A549 (cell line): Measurements from ENCODE around the gene SERPINF2. TPM values are rescaled to one million over a fixed set of nuclear protein-coding genes. Genes with fewer than 3 reads are reported as not detected.

ENCODE experiments used
- ATAC-seq, 2 experiments: fragments of 200-7000 bp in 1 of 2; fragments of >200 bp in 1 of 2; cut with Nextera tagmentation in 1 of 2; cut with Tn5 transposase in 1 of 2; 3 replicates each; pipeline versions ENCODE4 v1.8.0 to v1.9.1; 2018 to 2020; ENCODE audit warnings: mild to moderate bottlenecking in 1 of 2, moderate library complexity in 1 of 2
- CTCF ChIA-PET: fragments of 300-600 bp; sonication (Branson Sonifier 250); formaldehyde crosslinking; extraction: SDS; loops from one replicate; lab custom pipeline; 2021; ENCODE audit warnings: antibody characterized with exemption, inconsistent platforms; lab: Yijun Ruan, JAX
- POLR2A ChIA-PET: fragments of 350-600 bp; formaldehyde crosslinking; extraction: SDS; loops from one replicate; lab custom pipeline; 2021; ENCODE audit warnings: antibody characterized with exemption, inconsistent platforms; lab: Yijun Ruan, JAX
- DNase-seq, 2 experiments: peaks; one replicate each; pipeline versions ENCODE4 v3.0.0 to v3.0.0-alpha.2; 2011 to 2016; ENCODE audit warnings: low read depth in 1 of 2, low spot score in 1 of 2
- FAIRE-seq: peaks from 2 replicates; lab custom pipeline; 2011; peaks lifted over from hg19 to GRCh38; lab: Jason Lieb, UNC
- H3K27ac ChIP-seq, 2 experiments: fragments of >200 bp; sonication (Bioruptor Twin); formaldehyde crosslinking; 3 replicates each; pipeline ENCODE4 v1.5.1; 2016 to 2017
- H3K4me1 ChIP-seq: fragments of >200 bp; sonication (Bioruptor Twin); formaldehyde crosslinking; 3 replicates; pipeline ENCODE4 v1.6.1; 2016
- H3K4me2 ChIP-seq: fragments of >200 bp; sonication (Bioruptor Twin); formaldehyde crosslinking; 3 replicates; pipeline ENCODE4 v1.6.1; 2016
- H3K4me3 ChIP-seq: fragments of >200 bp; sonication (Bioruptor Twin); formaldehyde crosslinking; 3 replicates; pipeline ENCODE4 v1.5.1; 2016
- H3K9me3 ChIP-seq: fragments of >200 bp; sonication (Bioruptor Twin); formaldehyde crosslinking; 3 replicates; pipeline ENCODE4 v1.6.1; 2016
- BHLHE40 ChIP-seq: IDR thresholded peaks from 2 replicates; pipeline ENCODE4 v1.6.1; 2012; ENCODE audit warnings: low read depth, low read length, inconsistent platforms
- CBX2 ChIP-seq: fragments of 200-600 bp; sonication (generic); IDR thresholded peaks from 2 replicates; pipeline ENCODE4 v1.6.1; 2016; ENCODE audit warnings: low read depth, mild to moderate bottlenecking, borderline replicate concordance
- CEBPB ChIP-seq, 2 experiments: fragments of >200 bp in 1 of 2; sonication (Bioruptor Twin) in 1 of 2; formaldehyde crosslinking in 1 of 2; IDR thresholded peaks; 2 replicates each; pipeline ENCODE4 v1.6.1; 2012 to 2016
- CHD4 ChIP-seq: fragments of 200-600 bp; sonication (generic); IDR thresholded peaks from 2 replicates; pipeline ENCODE4 v1.6.1; 2016; ENCODE audit warnings: antibody characterized with exemption, mild to moderate bottlenecking, borderline replicate concordance
- EHF ChIP-seq: fragments of 250-450 bp; sonication (Bioruptor Pico); IDR thresholded peaks from 2 replicates; pipeline ENCODE4 v1.5.0; 2020; ENCODE audit warnings: mild to moderate bottlenecking
- ESRRA ChIP-seq: fragments of 150-350 bp; IDR thresholded peaks from 2 replicates; pipeline ENCODE4 v1.6.1; 2014; ENCODE audit warnings: mild to moderate bottlenecking, low read length, borderline replicate concordance
- HDAC2 ChIP-seq: fragments of 200-600 bp; sonication (generic); IDR thresholded peaks from 2 replicates; pipeline ENCODE4 v1.6.1; 2016
- HEYL ChIP-seq: fragments of 250-450 bp; sonication (Bioruptor Pico); IDR thresholded peaks from 2 replicates; pipeline ENCODE4 v1.8.0; 2021; ENCODE audit warnings: mild to moderate bottlenecking, moderate library complexity
- HOXB13 ChIP-seq: fragments of 250-450 bp; sonication (Bioruptor Pico); IDR thresholded peaks from 2 replicates; pipeline ENCODE4 v1.5.0; 2020; ENCODE audit warnings: low read depth, mild to moderate bottlenecking, moderate library complexity
- KDM1A ChIP-seq: fragments of 200-600 bp; sonication (generic); IDR thresholded peaks from 2 replicates; pipeline ENCODE4 v1.6.1; 2016; ENCODE audit warnings: low read depth, mild to moderate bottlenecking
- KDM5A ChIP-seq: fragments of 200-600 bp; sonication (generic); IDR thresholded peaks from 2 replicates; pipeline ENCODE4 v1.6.1; 2016; ENCODE audit warnings: antibody characterized with exemption, mild to moderate bottlenecking
- MAZ ChIP-seq: fragments of 150-350 bp; IDR thresholded peaks from 2 replicates; pipeline ENCODE4 v1.6.1; 2014; ENCODE audit warnings: antibody characterized with exemption, low read depth, low read length, borderline replicate concordance
- NR3C1 ChIP-seq: fragments of >200 bp; sonication (Bioruptor Twin); formaldehyde crosslinking; IDR thresholded peaks from 3 replicates; pipeline ENCODE4 v1.6.1; 2017
- PHF8 ChIP-seq: fragments of 200-600 bp; sonication (generic); IDR thresholded peaks from 2 replicates; pipeline ENCODE4 v1.6.1; 2016; ENCODE audit warnings: low read depth, mild to moderate bottlenecking, antibody characterized with exemption, moderate library complexity, borderline replicate concordance
- RAD21 ChIP-seq, 2 experiments: fragments of >200 bp in 1 of 2; sonication (Bioruptor Twin) in 1 of 2; formaldehyde crosslinking in 1 of 2; IDR thresholded peaks in 1 of 2; conservative IDR thresholded peaks in 1 of 2; 2 replicates in 1 of 2; 3 replicates in 1 of 2; pipeline ENCODE4 v1.6.1; 2012 to 2018; ENCODE audit warnings: inconsistent platforms in 1 of 2
- RCOR1 ChIP-seq: fragments of 150-350 bp; IDR thresholded peaks from 2 replicates; pipeline ENCODE4 v1.6.1; 2014; ENCODE audit warnings: antibody characterized with exemption, low read length, low read depth
- ZFP36 ChIP-seq: fragments of 450-650 bp; IDR thresholded peaks from 2 replicates; pipeline ENCODE4 v1.6.1; 2014; ENCODE audit warnings: borderline replicate concordance; ENCODE audit not compliant: partially characterized antibody
- ZNF302 ChIP-seq: fragments of 250-450 bp; sonication (Bioruptor Pico); IDR thresholded peaks from 2 replicates; pipeline ENCODE4 v1.9.0; 2021; ENCODE audit warnings: inconsistent platforms, mild to moderate bottlenecking, moderate library complexity
- WGBS: methylation state at CpG from one replicate; pipeline ENCODE4 v1.1.6; 2017; ENCODE audit errors: missing lambda C conversion rate; 5-methylcytosine and 5-hydroxymethylcytosine counted together
- polyA plus RNA-seq, 4 experiments: library from polyadenylated mRNA; depleted of rRNA in 3 of 4; stranded (reverse); fragments of >200 nt; fragmentation: RNase III in 1 of 4; extraction: RNeasy Plus Mini Kit Qiagen cat#74134 plus additional on column Dnase treatment in 1 of 4; gene quantifications; 2 replicates in 3 of 4; 3 replicates in 1 of 4; pipeline ENCODE4 v1.2.3, GENCODE V29; 2011 to 2017
- TF ChIP-seq, protein P1 (sequence below): fragments of >200 bp; sonication (Bioruptor Twin); formaldehyde crosslinking; IDR thresholded peaks from 3 replicates; pipeline ENCODE4 v1.6.1; 2016
- TF ChIP-seq, protein P2 (sequence below): fragments of 450-650 bp; IDR thresholded peaks from 2 replicates; pipeline ENCODE4 v1.6.1; 2014; ENCODE audit warnings: antibody characterized with exemption

SERPINF2 gene
- polyA plus RNA-seq, 2 of the 4 experiments (the other 2 are of a cell fraction), result 2.1 to 2.9 TPM

DNA sequence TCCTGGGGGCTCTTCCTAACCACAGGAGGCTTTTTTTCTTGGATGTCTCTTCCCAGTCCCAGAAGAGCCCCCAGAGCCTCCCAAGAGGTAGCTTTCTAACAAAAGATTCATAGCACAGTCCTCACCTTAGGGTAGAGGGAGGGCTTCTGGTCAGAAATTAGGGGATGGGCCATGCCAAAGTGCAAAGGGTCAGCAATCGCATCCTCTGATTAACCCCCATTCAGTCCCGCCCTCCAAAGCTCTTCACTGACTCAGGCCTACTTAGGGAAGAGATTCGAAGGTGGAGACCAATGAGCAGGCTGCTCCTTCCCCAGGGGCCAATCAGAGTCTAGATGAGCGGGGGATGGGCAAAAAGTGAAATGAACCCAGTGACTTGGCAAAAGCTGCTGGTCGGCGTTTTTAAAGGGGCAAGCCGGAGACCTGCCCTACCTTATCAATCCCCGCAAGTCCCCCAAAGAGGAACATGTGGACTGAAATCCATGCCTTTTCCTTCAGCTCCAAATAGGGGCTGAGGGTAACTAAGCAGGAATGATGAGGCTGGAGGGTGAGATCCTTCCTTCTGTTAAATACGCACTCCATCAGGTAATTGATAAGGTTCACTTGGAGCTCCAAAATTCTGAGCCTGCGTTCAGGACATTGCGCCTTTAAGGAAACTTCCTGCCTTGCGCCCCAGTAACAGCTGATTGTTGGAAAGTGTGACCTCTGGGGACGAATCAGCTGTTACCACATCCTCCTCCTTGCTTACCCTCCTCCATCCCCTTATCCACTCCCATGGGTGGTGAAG lies 25.6 kb upstream of the SERPINF2 start (continued):
- TF ChIP-seq CBX2, result no peak
- TF ChIP-seq BHLHE40, result peak; percentile 22; the same call in 1 of the 2 replicates
- TF ChIP-seq NR3C1, result no peak
- TF ChIP-seq ZNF302, result no peak
- peak; percentile 60; the same call in 1 of the 2 replicates for TF ChIP-seq ESRRA
- no peak for TF ChIP-seq CHD4
- peak; percentile 47; the same call in 1 of the 2 replicates for TF ChIP-seq MAZ
- TF ChIP-seq CEBPB (IDR thresholded peaks at IDR 0.05), result peak; percentile 14 to 75; a peak in 2 of 4 replicates
- TF ChIP-seq RCOR1, result no peak
- TF ChIP-seq HEYL (CRISPR knock-in tag), result no peak
- TF ChIP-seq KDM1A, result no peak
- TF ChIP-seq ZFP36, result no peak
- no peak for TF ChIP-seq RAD21 (conservative IDR thresholded peaks at IDR 0.05 in 1 of 2, IDR thresholded peaks at IDR 0.05 in 1 of 2)
- TF ChIP-seq, protein P1, sequence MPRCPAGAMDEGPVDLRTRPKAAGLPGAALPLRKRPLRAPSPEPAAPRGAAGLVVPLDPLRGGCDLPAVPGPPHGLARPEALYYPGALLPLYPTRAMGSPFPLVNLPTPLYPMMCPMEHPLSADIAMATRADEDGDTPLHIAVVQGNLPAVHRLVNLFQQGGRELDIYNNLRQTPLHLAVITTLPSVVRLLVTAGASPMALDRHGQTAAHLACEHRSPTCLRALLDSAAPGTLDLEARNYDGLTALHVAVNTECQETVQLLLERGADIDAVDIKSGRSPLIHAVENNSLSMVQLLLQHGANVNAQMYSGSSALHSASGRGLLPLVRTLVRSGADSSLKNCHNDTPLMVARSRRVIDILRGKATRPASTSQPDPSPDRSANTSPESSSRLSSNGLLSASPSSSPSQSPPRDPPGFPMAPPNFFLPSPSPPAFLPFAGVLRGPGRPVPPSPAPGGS, result peak; percentile 57; the same call in 2 of the 3 replicates
- peak; percentile 10; the same call in 1 of the 2 replicates for TF ChIP-seq PHF8

DNA sequence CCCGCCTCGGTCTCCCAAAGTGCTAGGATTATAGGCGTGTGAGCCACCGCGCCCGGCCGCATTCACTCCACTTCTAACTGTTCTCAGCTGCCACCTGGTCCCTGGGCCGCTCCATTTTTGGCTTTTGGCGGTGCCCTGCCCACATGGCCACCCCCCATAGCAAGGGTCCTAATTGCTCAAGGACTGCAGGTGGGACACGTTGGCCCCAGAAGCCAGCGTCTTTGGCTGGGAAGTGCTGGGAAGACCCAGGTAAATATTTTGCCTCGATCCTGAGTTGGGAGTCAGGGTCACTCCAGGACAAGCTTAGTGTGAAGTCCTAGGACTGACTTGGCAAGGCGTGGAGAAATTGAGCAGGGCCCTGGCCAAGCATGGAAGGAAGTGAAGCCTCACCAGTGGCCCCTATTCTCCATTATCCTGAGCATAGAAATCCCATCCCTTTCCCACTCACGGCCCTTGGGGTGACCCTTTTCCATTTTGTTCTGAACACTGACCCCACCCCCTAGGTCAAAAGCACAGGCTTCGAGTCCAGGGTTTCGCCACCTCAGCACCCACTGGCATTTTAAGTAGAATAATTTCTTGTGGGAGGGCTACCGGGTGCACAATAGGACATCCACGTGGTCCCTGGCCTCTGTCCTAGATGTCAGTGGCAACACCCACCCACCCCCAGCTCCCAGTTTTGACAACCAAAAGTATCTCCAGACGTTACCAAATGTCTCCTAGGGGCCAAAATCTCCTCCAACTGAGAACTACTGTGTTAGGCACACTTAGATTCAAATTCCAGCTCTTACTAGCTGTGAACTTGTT lies 24.1 kb upstream of the SERPINF2 start:
- no peak for DNase-seq
- TF ChIP-seq HOXB13 (peak; percentile 27; the same call in 1 of the 2 replicates), HDAC2 (no peak), KDM5A (no peak), EHF (CRISPR knock-in tag) (0 out of 2 replicates have a peak, but pooled peaks have one; percentile 33), ESRRA (no peak)
- TF ChIP-seq, protein P2, sequence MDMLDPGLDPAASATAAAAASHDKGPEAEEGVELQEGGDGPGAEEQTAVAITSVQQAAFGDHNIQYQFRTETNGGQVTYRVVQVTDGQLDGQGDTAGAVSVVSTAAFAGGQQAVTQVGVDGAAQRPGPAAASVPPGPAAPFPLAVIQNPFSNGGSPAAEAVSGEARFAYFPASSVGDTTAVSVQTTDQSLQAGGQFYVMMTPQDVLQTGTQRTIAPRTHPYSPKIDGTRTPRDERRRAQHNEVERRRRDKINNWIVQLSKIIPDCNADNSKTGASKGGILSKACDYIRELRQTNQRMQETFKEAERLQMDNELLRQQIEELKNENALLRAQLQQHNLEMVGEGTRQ, result no peak
- TF ChIP-seq, all 56 proteins: peak for 2
- Histone ChIP-seq H3K4me2 (peak overlapping the region; percentile 98), H3K27ac (peak overlapping the region; percentile 94 to 100), H3K9me3 (no peaks in the 10 kb centered on the region), H3K4me1 (peaks cover 26% of the 10 kb centered on the region), H3K4me3 (peak overlapping the region; percentile 84)
- ATAC-seq (no peak), FAIRE-seq (no peak)
- ChIA-PET CTCF (interaction anchor here (0.9 to 23.8 kb wide), 10 partner anchors 13 to 308 kb away, joined by 3 to 591 read pairs (median 4); partner anchors contain the start of gene SERPINF1), POLR2A (no interaction called here)
- WGBS, result 85% methylated on average over 19 of the region's 19 CpGs
